Thyroid gland (tissue), 4 donors: ENCODE measurements around the gene CPNE4.

Experiments
- CTCF ChIP-seq, 6 experiments: fragments of 200-600 bp in 3 of 6; fragments of 450-650 bp in 3 of 6; sonication (generic) in 3 of 6; IDR thresholded peaks; one replicate each; pipeline ENCODE4 v1.5.1; 2016 to 2019; ENCODE audit warnings: antibody characterized with exemption in 6 of 6, mild to moderate bottlenecking in 2 of 6, inconsistent platforms in 1 of 6, moderate library complexity in 1 of 6
- POLR2A ChIP-seq, 2 donors: fragments of 450-650 bp; IDR thresholded peaks; one replicate each; pipeline ENCODE4 v1.6.1; 2017; ENCODE audit warnings: antibody characterized with exemption in 2 of 2, mild to moderate bottlenecking in 2 of 2, moderate library complexity in 1 of 2

GRCh38 chr3:131928593-131928992 is 106.2 kb downstream of the CPNE4 start:
- TF ChIP-seq CTCF (IDR thresholded peaks at IDR 0.05) (no peak), POLR2A (IDR thresholded peaks at IDR 0.05) (no peak)
